NCI-H187 treated with DMSO at 0.1 percent for 48 hours (cell line): ENCODE measurements around the gene ZNF106.

ENCODE experiments used
- DNase-seq: peaks from one replicate; lab custom pipeline; 2025; lab: John Stamatoyannopoulos, UW

The ZNF106 gene

DNA sequence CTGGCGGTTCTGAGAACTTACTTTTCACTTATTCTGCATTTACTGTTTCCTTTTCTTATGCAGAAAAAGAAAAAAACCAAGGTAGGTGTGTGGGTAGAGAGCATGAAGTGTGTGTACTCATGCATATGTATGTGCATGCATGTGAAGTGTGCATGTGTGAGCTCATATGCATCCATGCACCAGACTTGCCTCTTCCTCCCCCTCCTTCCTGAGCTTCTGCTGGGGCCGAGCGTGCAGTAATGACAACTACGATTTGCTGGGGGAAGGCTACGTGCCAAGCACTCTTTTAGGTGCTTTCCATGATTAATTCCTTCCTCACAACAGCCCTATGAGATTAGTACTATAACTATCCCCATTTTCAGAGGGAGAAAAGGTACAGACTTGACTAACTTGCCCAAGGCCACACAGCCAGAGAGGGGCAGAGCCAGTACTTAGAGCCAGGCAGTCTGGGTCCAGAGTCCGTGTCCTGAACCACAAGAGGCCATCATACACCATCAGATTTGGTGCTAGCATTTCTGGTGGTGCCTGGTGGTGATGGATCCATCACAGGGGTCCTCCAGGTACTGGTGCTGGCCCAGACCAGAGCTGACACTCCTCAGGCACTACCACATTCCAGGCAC is 85.0 kb downstream of the ZNF106 start:
- no peak for DNase-seq

GRCh38 chr15:42404461-42405235 is 86.3 kb downstream of the ZNF106 start:
- no peak for DNase-seq

DNA sequence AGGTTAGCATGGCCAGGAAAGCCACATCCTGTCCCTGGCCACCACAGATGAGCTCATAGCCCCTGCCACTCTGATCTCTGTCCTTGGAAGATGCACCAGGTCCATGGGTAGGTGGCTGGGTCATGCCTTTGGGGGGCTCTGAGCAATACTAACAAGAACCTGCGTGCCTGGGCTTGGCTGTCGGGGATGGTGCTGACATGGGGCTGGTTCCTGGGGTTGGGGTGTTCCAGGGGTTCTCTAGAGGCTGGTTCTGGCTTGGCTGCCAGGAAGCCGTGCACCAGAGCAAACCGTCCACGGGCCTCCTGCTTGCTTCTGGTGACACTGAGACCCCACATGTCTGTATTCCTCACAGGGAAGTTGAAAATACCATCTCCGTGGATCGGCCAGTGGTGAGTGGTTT is 87.6 kb downstream of the ZNF106 start:
- DNase-seq = no peak

- no peak for DNase-seq
These were observed 88.3 kb downstream of the ZNF106 start for GRCh38 chr15:42402455-42403205.

DNA sequence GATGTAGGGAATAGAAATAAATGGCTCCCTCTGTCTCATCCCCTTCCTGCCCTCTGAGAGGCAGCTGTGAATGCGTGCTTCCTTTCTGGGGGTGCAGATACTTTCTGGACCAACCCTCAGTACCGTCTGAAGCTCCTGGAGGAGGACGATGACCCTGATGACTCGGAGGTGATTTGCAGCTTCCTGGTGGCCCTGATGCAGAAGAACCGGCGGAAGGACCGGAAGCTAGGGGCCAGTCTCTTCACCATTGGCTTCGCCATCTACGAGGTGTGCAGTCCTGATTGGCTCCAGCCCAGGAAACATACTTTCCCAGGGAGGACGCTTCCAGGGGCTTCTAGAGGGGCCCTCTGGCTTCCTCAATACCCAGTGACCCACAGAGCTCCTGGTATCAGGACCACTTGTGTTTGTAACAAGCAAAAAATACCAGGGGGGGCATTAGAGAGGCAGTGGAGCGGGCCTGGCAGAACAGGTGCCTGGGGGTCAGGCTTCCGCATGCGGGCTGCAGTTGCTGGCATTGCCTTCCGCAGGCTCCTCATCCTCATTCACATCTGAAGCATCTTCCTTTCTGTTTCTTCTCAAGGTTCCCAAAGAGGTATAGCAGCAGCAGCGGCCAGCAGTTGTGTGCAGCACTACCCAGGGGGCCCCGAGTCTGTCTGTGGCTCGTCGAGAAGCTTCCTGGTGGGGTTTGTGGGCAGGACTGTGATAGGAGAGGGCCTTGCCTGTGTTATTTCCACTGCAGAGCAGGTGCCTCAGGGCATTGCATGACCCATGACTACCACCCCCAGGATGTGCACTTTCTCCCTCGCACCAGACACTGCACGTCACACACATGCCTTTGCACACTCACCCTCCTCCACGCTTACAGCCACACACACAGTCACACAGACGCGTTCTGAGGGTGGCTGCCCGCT is 89.1 kb downstream of the ZNF106 start:
- no peak for DNase-seq

- DNase-seq = no peak
These were observed 95.1 kb downstream of the ZNF106 start for GRCh38 chr15:42395838-42396237.

GRCh38 chr15:42394106-42394505 is 96.8 kb downstream of the ZNF106 start:
- DNase-seq = no peak

- DNase-seq = no peak
These were observed 98.5 kb downstream of the ZNF106 start for GRCh38 chr15:42392309-42393024.

- no peak for DNase-seq
These were observed 103.3 kb downstream of the ZNF106 start for GRCh38 chr15:42387603-42388002.

DNA sequence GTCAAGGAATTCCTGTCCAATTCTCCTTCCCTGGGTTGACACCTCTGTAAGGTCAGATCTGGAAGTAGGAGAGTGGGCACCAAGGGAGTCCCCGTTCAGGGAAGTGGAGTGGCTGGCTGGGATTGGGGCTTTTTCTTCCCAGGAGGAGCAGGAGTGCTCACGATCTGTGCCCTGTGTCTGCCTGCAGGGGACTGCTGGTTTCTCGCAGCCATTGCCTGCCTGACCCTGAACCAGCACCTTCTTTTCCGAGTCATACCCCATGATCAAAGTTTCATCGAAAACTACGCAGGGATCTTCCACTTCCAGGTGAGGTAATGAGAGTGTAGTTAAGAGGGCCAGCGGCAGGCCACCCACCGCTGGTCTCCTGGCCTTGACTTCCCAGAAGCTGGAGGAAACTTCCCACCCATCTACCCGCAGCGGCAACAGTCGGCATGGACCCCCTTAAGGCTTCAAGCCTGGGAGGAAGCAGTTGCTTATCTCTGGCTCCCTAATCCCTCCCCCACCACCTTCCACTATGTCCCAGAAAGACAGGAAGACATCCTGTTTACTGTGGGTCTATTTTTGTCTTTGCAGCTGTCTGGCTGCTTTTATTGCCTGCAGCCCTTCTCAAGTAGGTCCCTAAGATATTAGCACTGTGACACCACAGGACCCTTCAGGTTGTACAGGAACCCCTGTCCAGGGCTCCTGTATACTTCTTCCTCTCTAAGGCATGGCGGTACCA is 104.8 kb downstream of the ZNF106 start:
- no peak for DNase-seq

- no peak for DNase-seq
These were observed 105.5 kb downstream of the ZNF106 start for GRCh38 chr15:42385206-42385979.

DNA sequence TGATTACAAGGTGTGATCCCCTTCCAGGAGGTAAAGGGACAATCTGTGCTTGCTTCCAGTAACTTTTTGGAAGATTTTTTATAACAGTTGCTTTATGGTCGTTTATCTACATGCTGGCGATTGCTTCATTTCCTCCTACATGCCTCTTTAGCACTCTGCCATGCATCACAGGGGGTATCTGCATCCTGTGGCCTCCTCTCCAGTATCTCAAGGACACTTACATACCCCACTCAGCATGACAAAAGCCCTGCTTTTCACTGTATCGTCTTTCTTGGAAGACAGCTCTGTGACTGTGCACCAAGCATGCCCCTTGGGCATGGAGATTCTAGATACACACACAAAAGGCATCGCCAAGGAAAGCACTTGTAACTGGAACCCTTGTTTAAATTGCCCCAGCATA is 106.3 kb downstream of the ZNF106 start:
- DNase-seq = no peak

DNA sequence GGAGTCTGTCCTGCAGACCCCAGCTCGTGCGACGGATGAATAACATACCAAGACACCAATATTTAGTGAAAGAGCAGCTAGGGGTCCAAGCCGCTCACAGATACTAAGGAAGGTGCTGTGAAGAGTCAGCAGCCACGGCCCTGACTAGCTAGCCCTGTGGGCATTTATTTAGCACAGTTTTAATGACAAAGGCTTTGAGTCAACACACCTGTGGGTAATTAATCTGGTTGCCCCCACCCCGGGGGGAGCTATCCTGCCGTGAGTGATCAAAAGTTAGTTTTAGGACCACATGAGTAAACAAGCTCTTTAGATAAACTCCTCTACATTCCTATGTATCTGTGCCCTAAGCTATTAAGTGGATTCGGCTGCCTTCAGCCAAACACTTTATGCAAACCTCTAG is 112.9 kb downstream of the ZNF106 start:
- no peak for DNase-seq

- no peak for DNase-seq
These were observed 115.0 kb downstream of the ZNF106 start for GRCh38 chr15:42375941-42376340.

DNA sequence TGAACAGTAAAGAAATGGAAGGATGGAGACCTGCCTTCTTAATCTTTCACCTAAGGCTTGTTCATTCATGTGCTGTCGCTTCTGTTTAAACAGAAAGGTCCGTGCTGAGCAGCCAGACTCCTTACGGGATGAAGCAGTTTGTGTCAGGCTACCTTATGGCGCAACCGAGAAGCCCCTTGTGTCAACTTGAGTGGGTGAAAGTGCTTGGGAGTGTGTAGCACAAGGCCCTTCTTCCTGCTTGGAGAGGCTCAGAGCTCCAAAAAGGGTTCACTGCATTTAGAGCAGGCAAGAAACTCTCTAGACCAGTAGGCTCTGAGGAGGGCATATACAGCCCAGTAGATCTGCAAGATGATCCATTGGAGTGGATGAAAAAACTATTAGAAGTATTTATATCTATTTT is 115.7 kb downstream of the ZNF106 start:
- no peak for DNase-seq

DNA sequence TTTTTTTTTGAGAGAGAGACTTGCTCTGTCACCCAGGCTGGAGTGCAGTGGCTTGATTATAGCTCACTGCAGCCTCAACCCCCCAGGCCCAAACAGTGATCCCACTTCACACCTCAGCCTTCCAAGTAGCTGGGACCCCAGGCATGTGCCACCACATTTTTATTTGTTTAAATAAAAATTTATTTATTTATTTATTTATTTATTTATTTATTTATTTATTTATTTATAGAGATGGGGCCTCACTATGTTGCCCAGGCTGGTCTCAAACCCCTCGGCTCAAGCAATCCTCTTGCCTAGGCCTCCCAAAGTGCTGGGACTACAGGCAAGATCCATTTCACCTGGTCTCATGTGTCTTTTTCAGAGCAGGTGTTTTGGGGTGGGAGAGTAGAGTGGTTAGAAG is 116.1 kb downstream of the ZNF106 start:
- no peak for DNase-seq

DNA sequence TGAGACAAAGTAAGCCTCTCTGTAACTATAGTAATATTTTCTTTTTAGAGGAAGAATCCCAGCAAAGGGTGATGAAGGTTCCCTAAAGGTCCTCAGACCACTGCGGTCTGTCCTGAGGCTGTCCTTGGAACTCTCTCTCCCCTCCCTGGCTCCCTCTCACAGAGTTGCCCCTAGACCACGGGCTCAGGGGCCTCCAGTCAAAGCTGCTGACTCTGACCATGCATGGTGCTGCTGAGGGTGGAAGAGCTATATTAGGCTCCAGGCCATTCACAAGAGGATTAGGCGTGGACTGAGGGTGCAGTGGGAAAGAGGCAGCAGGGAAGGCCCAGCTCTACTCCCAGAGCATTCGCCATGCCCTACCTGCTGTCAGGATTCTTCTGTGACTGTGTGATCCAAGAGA is 117.0 kb downstream of the ZNF106 start:
- no peak for DNase-seq

- no peak for DNase-seq
These were observed 117.7 kb downstream of the ZNF106 start for GRCh38 chr15:42373274-42373673.

DNA sequence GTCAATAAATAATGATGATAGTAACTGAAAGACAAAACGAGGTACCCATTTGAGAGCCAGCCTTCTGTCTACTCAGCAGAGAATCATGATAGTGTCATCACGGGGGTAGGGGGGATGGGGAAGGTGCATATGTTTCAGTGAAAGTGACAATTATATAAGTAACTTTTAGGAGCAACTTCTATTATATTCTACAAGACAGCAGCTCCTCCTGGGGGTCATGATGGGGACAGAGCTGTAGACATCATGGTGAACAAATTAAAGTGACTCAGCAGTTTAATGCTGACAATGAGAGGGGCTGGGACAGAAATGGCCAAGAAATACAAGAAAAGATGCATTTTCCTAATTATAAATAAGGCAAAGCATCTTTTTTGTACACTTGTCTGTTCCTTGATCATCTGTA is 119.8 kb downstream of the ZNF106 start:
- no peak for DNase-seq

DNA sequence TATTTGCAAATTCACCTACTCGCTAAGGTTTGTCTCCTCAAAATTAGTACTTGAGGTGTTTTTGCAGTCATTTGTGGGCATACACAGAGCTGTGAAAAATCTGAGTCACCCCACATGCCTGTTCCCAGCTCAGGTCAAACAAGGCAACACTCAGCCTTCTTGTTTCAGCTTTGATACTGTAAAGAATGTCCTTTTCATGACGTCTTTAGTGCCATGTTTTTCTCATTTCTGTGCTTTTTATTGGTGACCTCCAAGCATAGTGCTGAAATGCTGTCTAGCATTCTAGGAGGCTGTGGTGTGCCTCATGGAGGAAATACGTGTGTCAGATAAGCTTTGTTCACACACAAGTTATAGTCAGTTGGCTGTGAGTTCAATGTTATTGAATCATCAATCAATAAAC is 122.8 kb downstream of the ZNF106 start:
- no peak for DNase-seq
